Adrenal gland (tissue), 12 donors: ENCODE data around the gene TOP2B. TPM values are rescaled to one million over a fixed set of nuclear protein-coding genes. Genes with fewer than 3 reads are reported as not detected.
A peak's percentile ranks its signal among the peaks of the same experiment; 100 is the strongest.

Experiments used
- DNase-seq, 7 donors: peaks; one replicate each; pipeline ENCODE4 v3.0.0-alpha.2; 2019 to 2020
- H3K27ac ChIP-seq, 5 donors: fragments of 200-600 bp; sonication (generic) in 4 of 5; 1 replicate in 3 of 5; 2 replicates in 2 of 5; pipeline versions ENCODE4 v1.5.1 to v1.8.0; 2016 to 2020; ENCODE audit warnings: mild to moderate bottlenecking in 1 of 5
- H3K27me3 ChIP-seq: fragments of 200-600 bp; 2 replicates; pipeline ENCODE4 v1.8.0; 2021
- H3K36me3 ChIP-seq, 2 donors: fragments of 200-600 bp; replicated peaks in 1 of 2; 1 replicate in 1 of 2; 2 replicates in 1 of 2; pipeline versions ENCODE4 v1.5.1 to v1.8.0; 2018 to 2022
- H3K4me1 ChIP-seq, 2 donors: fragments of 200-600 bp; replicated peaks in 1 of 2; 1 replicate in 1 of 2; 2 replicates in 1 of 2; pipeline versions ENCODE4 v1.5.1 to v1.8.0; 2018 to 2021
- H3K4me3 ChIP-seq, 4 donors: fragments of 200-600 bp; sonication (generic) in 3 of 4; one replicate each; pipeline ENCODE4 v1.5.1; 2016 to 2018
- H3K9me3 ChIP-seq, 3 donors: fragments of 200-600 bp; sonication (generic) in 1 of 3; replicated peaks in 1 of 3; 1 replicate in 2 of 3; 2 replicates in 1 of 3; pipeline versions ENCODE4 v1.5.1 to v1.8.0; 2016 to 2021
- POLR2A ChIP-seq, 2 donors: fragments of 450-650 bp; IDR thresholded peaks; one replicate each; pipeline ENCODE4 v1.6.1; 2017; ENCODE audit warnings: antibody characterized with exemption in 2 of 2, mild to moderate bottlenecking in 2 of 2, moderate library complexity in 1 of 2
- WGBS, 4 donors: extraction: QIAGEN DNeasy Blood & Tissue Kit in 2 of 4; methylation state at CpG; one replicate each; pipeline versions ENCODE4 v1.1.5 to v1.1.7; 2013 to 2017; 5-methylcytosine and 5-hydroxymethylcytosine counted together
- intact Hi-C, 2 donors: fragments of 100-400 bp; cut with DNase I; formaldehyde crosslinking; loops; one replicate each; pipeline versions ENCODE4 v1.14.1 to v1.15.0; 2022 to 2023
- polyA plus RNA-seq, 3 donors: library from polyadenylated mRNA; stranded (reverse); fragments of 200-250 nt in 2 of 3; fragments of 350-450 nt in 1 of 3; fragmentation: Illumina TruSeq in 1 of 3; extraction: RNeasy Lipid Tissue Mini Kit (QIAGEN cat#74804) in 1 of 3; gene quantifications; one replicate each; pipeline ENCODE4 v1.2.3, GENCODE V29; 2013 to 2014
- total RNA-seq, 9 donors: library from RNA; depleted of rRNA in 4 of 9; stranded (reverse); fragments of >200 nt in 4 of 9; fragments of 120-200 nt in 1 of 9; fragmentation: NEBNext Ultra II Directional in 1 of 9; extraction: Animal tissue kit (Norgen Biotek cat#: 25700) in 1 of 9; gene quantifications; one replicate each; pipeline versions ENCODE4 v1.1.0 to v1.2.4, GENCODE V29; 2013 to 2023
- TF ChIP-seq, protein P1 (sequence below), 6 experiments: fragments of 450-650 bp in 4 of 6; fragments of 200-600 bp in 2 of 6; sonication (generic) in 1 of 6; IDR thresholded peaks; 1 replicate in 5 of 6; 2 replicates in 1 of 6; pipeline versions ENCODE4 v1.5.1 to v1.8.0; 2016 to 2021; ENCODE audit warnings: antibody characterized with exemption in 6 of 6, mild to moderate bottlenecking in 2 of 6, moderate library complexity in 1 of 6
- donor health status: healthy with polysubstance abuse.
- donor health status: Bipolar disorder and iron deficiency.
- donor health status: DM: yes; HTN: yes; CAD: no.
- donor health status: DM: no; HTN: no; CAD: no.
- donor health status: DM: no; HTN: no; CAD: no.
- donor health status: DM: yes; HTN: yes; CAD: no.

The TOP2B gene
- total and polyA plus RNA-seq, 12 donors: 33.7 to 108 (median 73.5) TPM

DNA sequence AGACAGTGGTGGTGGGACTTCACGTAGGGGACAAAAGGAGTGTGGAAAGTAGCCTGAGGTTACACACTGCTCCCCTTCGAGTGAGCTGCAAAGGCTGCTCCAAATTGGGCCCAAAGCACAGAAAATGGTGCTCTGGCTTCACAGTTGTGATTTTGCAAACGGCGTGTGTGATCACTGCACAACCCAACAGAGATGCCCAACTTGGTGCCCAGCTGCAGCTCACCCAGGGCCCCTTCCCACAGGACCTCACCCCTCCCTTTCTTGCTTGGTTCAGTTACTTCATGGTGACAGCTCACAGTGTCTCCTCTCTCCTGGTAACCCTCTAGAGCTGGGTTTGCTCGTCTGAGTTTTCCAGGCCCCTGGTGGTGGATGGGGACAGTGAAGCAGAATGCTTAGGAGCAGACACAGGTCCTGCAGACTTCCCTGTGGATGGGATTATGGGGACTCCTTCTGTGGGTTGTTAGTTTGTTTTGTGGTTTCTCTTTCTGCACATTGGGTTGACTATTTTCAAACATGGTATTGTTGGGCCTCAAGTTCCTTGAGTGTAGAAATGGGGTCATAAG lies 98.3 kb downstream of the TOP2B start:
- Histone ChIP-seq H3K27me3 (no peaks in the 10 kb centered on the region), H3K9me3 (no peaks in the 10 kb centered on the region), H3K4me1 (no peaks in the 10 kb centered on the region), H3K36me3 (peaks cover 0 to 4% of the 10 kb centered on the region in 2 donors), H3K27ac (no peak overlapping the region), H3K4me3 (no peak overlapping the region)
- 68 to 88% (median 82%) methylated on average over 5 of the region's 5 CpGs for WGBS, 4 donors
- no peak for DNase-seq
- TF ChIP-seq, protein P1, sequence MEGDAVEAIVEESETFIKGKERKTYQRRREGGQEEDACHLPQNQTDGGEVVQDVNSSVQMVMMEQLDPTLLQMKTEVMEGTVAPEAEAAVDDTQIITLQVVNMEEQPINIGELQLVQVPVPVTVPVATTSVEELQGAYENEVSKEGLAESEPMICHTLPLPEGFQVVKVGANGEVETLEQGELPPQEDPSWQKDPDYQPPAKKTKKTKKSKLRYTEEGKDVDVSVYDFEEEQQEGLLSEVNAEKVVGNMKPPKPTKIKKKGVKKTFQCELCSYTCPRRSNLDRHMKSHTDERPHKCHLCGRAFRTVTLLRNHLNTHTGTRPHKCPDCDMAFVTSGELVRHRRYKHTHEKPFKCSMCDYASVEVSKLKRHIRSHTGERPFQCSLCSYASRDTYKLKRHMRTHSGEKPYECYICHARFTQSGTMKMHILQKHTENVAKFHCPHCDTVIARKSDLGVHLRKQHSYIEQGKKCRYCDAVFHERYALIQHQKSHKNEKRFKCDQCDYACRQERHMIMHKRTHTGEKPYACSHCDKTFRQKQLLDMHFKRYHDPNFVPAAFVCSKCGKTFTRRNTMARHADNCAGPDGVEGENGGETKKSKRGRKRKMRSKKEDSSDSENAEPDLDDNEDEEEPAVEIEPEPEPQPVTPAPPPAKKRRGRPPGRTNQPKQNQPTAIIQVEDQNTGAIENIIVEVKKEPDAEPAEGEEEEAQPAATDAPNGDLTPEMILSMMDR (IDR thresholded peaks at IDR 0.05): no peak
- no peak for TF ChIP-seq POLR2A (IDR thresholded peaks at IDR 0.05)
- intact Hi-C loops: no loop called here

DNA sequence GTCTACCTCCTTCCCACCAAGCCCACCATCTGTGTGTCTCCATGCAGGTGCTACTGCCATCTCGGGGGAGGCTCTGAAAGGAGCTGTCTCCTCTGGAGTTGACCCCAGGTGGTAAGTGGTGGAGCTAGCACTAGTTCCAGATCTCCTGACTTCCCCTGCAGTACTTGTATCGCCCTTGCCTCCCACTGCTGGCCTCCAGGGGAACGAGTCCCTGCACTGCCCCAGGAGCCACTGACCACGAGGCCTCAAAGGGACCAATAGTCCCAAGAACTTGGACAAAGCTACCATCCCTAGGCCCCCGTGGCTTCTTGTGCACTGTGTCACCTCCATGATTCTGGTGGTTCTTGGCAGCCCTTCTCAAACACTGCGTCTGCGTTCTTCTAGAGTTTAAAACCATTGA lies 98.9 kb downstream of the TOP2B start:
- WGBS, 4 donors: 88 to 98% (median 91%) methylated on average over 5 to 7 of the region's 7 CpGs
- no peaks in the 10 kb centered on the region for H3K9me3 ChIP-seq
- peaks cover 0 to under 1% of the 10 kb centered on the region in 2 donors for H3K36me3 ChIP-seq
- intact Hi-C loops: no loop called here
- no peak overlapping the region for H3K4me3 ChIP-seq
- no peaks in the 10 kb centered on the region for H3K4me1 ChIP-seq
- TF ChIP-seq POLR2A (IDR thresholded peaks at IDR 0.05): no peak
- TF ChIP-seq, protein P1 (IDR thresholded peaks at IDR 0.05): no peak
- no peaks in the 10 kb centered on the region for H3K27me3 ChIP-seq
- H3K27ac ChIP-seq: no peak overlapping the region
- no peak for DNase-seq

DNA sequence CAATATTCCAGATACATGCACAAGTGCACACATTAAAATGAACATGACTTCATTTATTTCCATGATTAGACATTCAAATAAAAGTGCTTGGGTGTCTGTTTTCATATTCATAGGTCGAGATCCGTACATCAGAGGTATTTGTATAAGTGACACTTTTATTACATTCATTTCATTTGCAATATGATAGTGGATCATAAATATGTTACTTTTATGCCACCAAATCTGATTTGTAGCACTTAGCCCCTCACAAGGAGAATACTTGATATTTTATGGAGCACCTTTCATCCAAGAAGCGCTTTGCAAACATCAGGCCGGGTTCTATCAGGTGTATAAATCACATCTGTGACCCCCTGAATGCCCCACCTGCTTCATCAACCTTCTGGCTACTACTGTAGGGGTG lies 100.6 kb downstream of the TOP2B start:
- no peak overlapping the region for H3K27ac ChIP-seq
- intact Hi-C loops: no loop called here
- no peak overlapping the region for H3K4me3 ChIP-seq
- H3K9me3 ChIP-seq: no peaks in the 10 kb centered on the region
- no peaks in the 10 kb centered on the region for H3K36me3 ChIP-seq
- H3K27me3 ChIP-seq: no peaks in the 10 kb centered on the region
- DNase-seq: peak in 1 of 7 donors; percentile 11
- no peaks in the 10 kb centered on the region for H3K4me1 ChIP-seq
- TF ChIP-seq, protein P1 (IDR thresholded peaks at IDR 0.05): no peak
- TF ChIP-seq POLR2A (IDR thresholded peaks at IDR 0.05): no peak
- 93 to 96% (median 95%) methylated on average over 4 of the region's 4 CpGs for WGBS, 4 donors

DNA sequence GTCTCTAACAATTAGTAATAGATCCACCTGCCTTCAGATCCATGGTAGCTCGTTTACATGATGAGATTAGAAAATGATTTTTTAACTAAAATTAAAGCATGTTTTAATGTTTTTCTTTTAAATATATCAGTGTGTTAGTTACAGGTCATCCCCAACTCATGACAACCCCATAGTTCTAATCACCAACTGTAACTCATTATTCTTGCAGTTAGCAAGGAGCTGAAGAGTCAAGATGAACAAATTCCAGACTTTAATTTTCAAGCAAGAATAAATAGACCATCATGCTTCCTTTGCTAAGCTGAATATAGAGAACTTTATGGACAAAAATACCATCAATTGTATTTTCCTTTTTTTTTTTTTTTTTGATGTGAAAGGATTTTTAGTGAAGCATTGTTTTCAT lies 101.1 kb downstream of the TOP2B start:
- 63 to 78% (median 72%) methylated on average over 1 of the region's 1 CpG for WGBS, 4 donors
- TF ChIP-seq POLR2A (IDR thresholded peaks at IDR 0.05): no peak
- TF ChIP-seq, protein P1 (IDR thresholded peaks at IDR 0.05): no peak
- Histone ChIP-seq H3K4me3 (no peak overlapping the region), H3K27ac (no peak overlapping the region), H3K4me1 (no peaks in the 10 kb centered on the region), H3K9me3 (no peaks in the 10 kb centered on the region), H3K36me3 (no peaks in the 10 kb centered on the region), H3K27me3 (no peaks in the 10 kb centered on the region)
- intact Hi-C loops: no loop called here
- DNase-seq: no peak
